Nephron progenitor cell (in vitro differentiated cells): ENCODE data around the gene DNAJC15.

Source experiments
- DNase-seq: peaks from one replicate; pipeline ENCODE4 v3.0.0; 2021
- H3K27ac Mint-ChIP-seq: 2 replicates; pipeline ENCODE4 v1.8.0; 2021; ENCODE audit warnings: mild to moderate bottlenecking, moderate library complexity, mixed read lengths
- H3K27me3 Mint-ChIP-seq: 2 replicates; pipeline ENCODE4 v1.8.0; 2021; ENCODE audit warnings: mild to moderate bottlenecking, low read depth, mixed read lengths; ENCODE audit not compliant: poor library complexity
- H3K36me3 Mint-ChIP-seq: 2 replicates; pipeline ENCODE4 v1.8.0; 2021; ENCODE audit warnings: low read depth, mixed read lengths
- H3K4me1 Mint-ChIP-seq: 2 replicates; pipeline ENCODE4 v1.8.0; 2021; ENCODE audit warnings: mixed read lengths
- H3K4me3 Mint-ChIP-seq: 2 replicates; pipeline ENCODE4 v1.8.0; 2021; ENCODE audit warnings: mild to moderate bottlenecking, moderate library complexity, mixed read lengths
- H3K9me3 Mint-ChIP-seq: 2 replicates; pipeline ENCODE4 v1.8.0; 2021; ENCODE audit warnings: mild to moderate bottlenecking, moderate library complexity, mixed read lengths
- TF ChIP-seq, protein P1 (sequence below): fragments of 200-600 bp; sonication (generic); IDR thresholded peaks from 2 replicates; pipeline ENCODE4 v1.5.0; 2021; ENCODE audit warnings: antibody characterized with exemption

Gene DNAJC15

DNA sequence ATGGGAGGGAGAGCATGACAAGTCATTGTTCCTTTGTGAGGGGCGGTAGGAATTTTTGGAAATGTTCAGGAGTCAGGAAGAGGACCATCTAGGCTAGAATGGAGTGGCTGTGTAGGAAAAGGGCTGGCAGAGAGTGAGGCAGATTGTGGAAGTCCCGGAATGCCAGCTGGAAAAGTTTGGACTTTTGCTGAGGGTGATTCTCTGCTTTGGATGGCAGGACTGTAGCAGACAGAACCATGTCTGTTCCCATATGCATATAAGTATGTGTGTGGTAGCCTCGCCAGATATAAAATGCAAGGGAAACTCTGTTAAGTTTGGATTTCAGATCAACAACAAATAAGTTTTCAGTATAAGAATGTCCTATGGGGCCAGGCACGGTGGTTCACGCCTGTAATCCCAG, 112.1 kb downstream of the DNAJC15 start:
- DNase-seq: no peak
- no peaks in the 10 kb centered on the region for H3K36me3 Mint-ChIP-seq
- H3K27me3 Mint-ChIP-seq: peaks cover 3% of the 10 kb centered on the region
- no peak overlapping the region for H3K4me3 Mint-ChIP-seq
- no peaks in the 10 kb centered on the region for H3K9me3 Mint-ChIP-seq
- peaks cover 60% of the 10 kb centered on the region for H3K4me1 Mint-ChIP-seq
- peak overlapping the region; percentile 6 for H3K27ac Mint-ChIP-seq
- TF ChIP-seq, protein P1, sequence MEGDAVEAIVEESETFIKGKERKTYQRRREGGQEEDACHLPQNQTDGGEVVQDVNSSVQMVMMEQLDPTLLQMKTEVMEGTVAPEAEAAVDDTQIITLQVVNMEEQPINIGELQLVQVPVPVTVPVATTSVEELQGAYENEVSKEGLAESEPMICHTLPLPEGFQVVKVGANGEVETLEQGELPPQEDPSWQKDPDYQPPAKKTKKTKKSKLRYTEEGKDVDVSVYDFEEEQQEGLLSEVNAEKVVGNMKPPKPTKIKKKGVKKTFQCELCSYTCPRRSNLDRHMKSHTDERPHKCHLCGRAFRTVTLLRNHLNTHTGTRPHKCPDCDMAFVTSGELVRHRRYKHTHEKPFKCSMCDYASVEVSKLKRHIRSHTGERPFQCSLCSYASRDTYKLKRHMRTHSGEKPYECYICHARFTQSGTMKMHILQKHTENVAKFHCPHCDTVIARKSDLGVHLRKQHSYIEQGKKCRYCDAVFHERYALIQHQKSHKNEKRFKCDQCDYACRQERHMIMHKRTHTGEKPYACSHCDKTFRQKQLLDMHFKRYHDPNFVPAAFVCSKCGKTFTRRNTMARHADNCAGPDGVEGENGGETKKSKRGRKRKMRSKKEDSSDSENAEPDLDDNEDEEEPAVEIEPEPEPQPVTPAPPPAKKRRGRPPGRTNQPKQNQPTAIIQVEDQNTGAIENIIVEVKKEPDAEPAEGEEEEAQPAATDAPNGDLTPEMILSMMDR: no peak

DNA sequence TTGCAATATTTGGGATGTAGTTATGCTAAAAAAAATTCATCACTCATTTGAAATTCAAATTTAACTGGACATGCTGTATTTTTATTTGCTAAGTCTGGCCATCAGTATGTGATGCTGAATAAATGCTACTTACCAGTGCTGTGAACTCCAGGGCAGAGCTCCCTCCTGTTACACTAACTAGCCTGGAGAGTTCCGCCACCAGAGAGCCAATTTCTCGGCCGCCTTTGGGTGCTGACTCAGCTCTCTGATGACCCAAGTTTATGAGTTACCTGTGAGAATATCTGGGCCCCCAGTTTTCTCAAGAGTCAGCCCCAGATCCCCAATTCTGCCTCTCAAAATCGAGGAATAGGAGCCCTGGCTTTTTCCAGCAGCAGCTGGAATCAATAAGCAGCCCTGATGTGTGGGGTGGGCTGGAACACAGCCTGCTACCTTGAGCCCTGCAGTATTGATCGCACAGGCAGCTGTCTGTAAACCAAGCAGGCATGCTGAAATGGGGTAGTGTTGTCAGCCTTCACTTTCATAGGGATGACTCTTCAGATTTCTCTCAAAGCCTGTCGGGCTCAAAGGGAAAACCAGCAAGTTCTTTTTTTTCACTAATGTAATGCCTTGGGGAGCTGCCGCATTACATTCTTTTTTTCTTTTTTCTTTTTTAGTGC, 113.7 kb downstream of the DNAJC15 start:
- peaks cover 72% of the 10 kb centered on the region for H3K4me1 Mint-ChIP-seq
- DNase-seq: no peak
- TF ChIP-seq, protein P1: no peak
- no peaks in the 10 kb centered on the region for H3K36me3 Mint-ChIP-seq
- H3K4me3 Mint-ChIP-seq: no peak overlapping the region
- no peak overlapping the region for H3K27ac Mint-ChIP-seq
- no peaks in the 10 kb centered on the region for H3K9me3 Mint-ChIP-seq
- H3K27me3 Mint-ChIP-seq: peaks cover 8% of the 10 kb centered on the region

DNA sequence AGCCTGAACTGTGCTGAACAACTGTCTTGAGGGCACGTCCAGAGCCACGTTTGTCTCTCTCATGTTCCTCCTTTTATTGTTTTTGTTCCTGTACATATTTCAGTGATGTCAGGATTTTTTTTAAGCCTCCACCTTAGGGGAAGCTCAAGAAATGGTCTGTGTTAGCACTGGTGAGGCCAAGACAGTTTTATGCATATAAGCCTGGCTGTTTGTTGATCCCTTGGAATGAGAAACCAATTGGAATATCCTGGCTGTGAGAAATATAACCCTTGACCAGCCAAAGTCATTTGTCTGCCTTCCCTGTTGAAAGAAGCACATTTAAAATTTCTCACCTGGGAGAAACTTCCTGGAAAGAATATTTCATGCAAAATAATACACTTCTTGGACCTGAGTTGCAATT, 115.8 kb downstream of the DNAJC15 start:
- no peaks in the 10 kb centered on the region for H3K9me3 Mint-ChIP-seq
- no peaks in the 10 kb centered on the region for H3K36me3 Mint-ChIP-seq
- no peak for DNase-seq
- H3K4me3 Mint-ChIP-seq: no peak overlapping the region
- peaks cover 58% of the 10 kb centered on the region for H3K4me1 Mint-ChIP-seq
- TF ChIP-seq, protein P1: no peak
- no peak overlapping the region for H3K27ac Mint-ChIP-seq
- peaks cover 8% of the 10 kb centered on the region for H3K27me3 Mint-ChIP-seq

DNA sequence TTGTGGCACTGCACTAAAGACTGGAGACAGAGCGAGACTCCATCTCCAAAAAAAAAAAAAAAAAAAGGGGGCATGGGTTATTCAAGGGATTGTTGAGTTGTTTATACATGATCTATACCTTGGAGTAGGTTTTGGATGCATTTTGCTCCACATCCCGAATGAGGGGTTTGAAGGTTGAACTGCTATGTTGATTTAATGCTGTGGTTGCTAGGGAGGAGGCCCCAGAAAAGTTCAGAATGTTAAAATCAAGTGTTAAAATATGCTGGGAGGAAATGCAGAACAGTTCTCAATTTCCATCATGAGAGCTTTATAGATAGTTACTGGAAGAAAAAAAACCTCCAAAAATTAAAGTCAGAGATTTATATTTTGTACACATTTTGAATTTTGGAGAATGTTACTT, 116.5 kb downstream of the DNAJC15 start:
- no peaks in the 10 kb centered on the region for H3K9me3 Mint-ChIP-seq
- no peak overlapping the region for H3K27ac Mint-ChIP-seq
- peaks cover 53% of the 10 kb centered on the region for H3K4me1 Mint-ChIP-seq
- no peaks in the 10 kb centered on the region for H3K36me3 Mint-ChIP-seq
- no peak for DNase-seq
- peaks cover 8% of the 10 kb centered on the region for H3K27me3 Mint-ChIP-seq
- no peak overlapping the region for H3K4me3 Mint-ChIP-seq
- TF ChIP-seq, protein P1: no peak

DNA sequence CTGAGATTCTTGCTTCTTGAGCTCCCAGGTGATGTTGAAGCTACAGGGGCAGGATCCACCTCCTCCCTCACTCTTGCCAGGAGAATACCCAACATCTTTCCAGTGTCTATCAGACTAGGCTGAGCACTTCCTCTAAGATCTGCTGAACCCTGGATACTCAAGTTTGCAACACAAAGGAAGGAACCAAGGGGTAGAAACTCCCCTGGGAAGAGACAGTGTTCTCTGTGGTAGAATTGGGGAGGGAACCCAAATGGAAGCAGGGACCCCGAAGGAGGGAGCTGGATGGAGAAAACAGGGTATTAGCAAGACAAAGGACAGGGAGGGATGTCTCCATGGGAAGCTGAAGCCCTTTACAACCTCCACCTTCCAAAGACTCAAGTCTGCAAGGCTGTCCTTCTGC, 117.6 kb downstream of the DNAJC15 start:
- peaks cover 56% of the 10 kb centered on the region for H3K4me1 Mint-ChIP-seq
- DNase-seq: no peak
- no peak overlapping the region for H3K27ac Mint-ChIP-seq
- H3K9me3 Mint-ChIP-seq: no peaks in the 10 kb centered on the region
- no peaks in the 10 kb centered on the region for H3K36me3 Mint-ChIP-seq
- TF ChIP-seq, protein P1: no peak
- peaks cover 10% of the 10 kb centered on the region for H3K27me3 Mint-ChIP-seq
- no peak overlapping the region for H3K4me3 Mint-ChIP-seq

DNA sequence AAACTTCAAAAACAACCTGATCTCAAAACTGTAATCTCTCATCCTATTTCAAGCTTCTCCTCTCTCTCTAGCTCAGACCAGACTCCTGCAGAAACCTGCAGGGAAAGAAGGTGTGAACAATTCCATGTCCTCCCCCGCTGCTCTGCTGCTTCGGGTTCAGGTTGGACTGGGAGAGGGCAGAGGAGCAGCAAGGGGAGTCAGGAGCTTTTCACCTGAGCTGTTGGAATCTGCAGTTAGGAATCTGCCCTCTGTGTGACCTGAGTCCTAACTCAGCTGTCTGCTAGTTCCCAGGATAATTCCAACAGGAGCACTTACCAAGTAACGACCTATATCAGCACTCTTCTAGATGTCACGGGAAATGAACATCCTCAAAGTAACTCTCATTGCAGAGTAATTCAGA, 118.3 kb downstream of the DNAJC15 start:
- no peaks in the 10 kb centered on the region for H3K36me3 Mint-ChIP-seq
- no peaks in the 10 kb centered on the region for H3K9me3 Mint-ChIP-seq
- TF ChIP-seq, protein P1: no peak
- peaks cover 63% of the 10 kb centered on the region for H3K4me1 Mint-ChIP-seq
- peaks cover 10% of the 10 kb centered on the region for H3K27me3 Mint-ChIP-seq
- DNase-seq: no peak
- H3K27ac Mint-ChIP-seq: no peak overlapping the region
- no peak overlapping the region for H3K4me3 Mint-ChIP-seq
